Central memory CD4-positive, alpha-beta T cell (primary cell): ENCODE data around the gene MTCL1.

Experiments
- DNase-seq: peaks from one replicate; pipeline ENCODE4 v3.0.0; 2022
- total RNA-seq, 3 experiments: gene quantifications; one replicate each; lab custom pipeline; 2026; lab: John Stamatoyannopoulos, UW

MTCL1 gene
- total RNA-seq = 0 to 0.67 (median 0.11) reads per million in 3 experiments

- DNase-seq = no peak
Measured at GRCh38 chr18:8705238-8705960, at the start of gene MTCL1. Gene MTCL1 (plus strand): TSS chr18:8705556. CDS start chr18:8705661, 105 bp downstream.

GRCh38 chr18:8656232-8656631, 49.1 kb upstream of the MTCL1 start:
- DNase-seq = no peak

- DNase-seq = no peak
Measured at GRCh38 chr18:8657050-8657820, 48.1 kb upstream of the MTCL1 start.

- no peak for DNase-seq
Measured at GRCh38 chr18:8657873-8658470, 47.4 kb upstream of the MTCL1 start.

- no peak for DNase-seq
Measured at GRCh38 chr18:8658858-8659485, 46.4 kb upstream of the MTCL1 start.

GRCh38 chr18:8659609-8660242, 45.6 kb upstream of the MTCL1 start:
- no peak for DNase-seq

- DNase-seq = no peak
Measured at GRCh38 chr18:8660316-8660715, 45.0 kb upstream of the MTCL1 start.

GRCh38 chr18:8661754-8662559, 43.4 kb upstream of the MTCL1 start:
- no peak for DNase-seq

- no peak for DNase-seq
Measured at GRCh38 chr18:8662560-8663255, 42.6 kb upstream of the MTCL1 start.

GRCh38 chr18:8667846-8668245, 37.5 kb upstream of the MTCL1 start:
- no peak for DNase-seq

GRCh38 chr18:8668381-8668780, 37.0 kb upstream of the MTCL1 start:
- DNase-seq = no peak

- DNase-seq = no peak
Measured at GRCh38 chr18:8669571-8669970, 35.8 kb upstream of the MTCL1 start.

GRCh38 chr18:8673256-8674209, 31.8 kb upstream of the MTCL1 start:
- DNase-seq = no peak

- DNase-seq = no peak
Measured at GRCh38 chr18:8675057-8675456, 30.3 kb upstream of the MTCL1 start.

GRCh38 chr18:8681196-8681595, 24.2 kb upstream of the MTCL1 start:
- DNase-seq = no peak

- no peak for DNase-seq
Measured at GRCh38 chr18:8684577-8684976, 20.8 kb upstream of the MTCL1 start.

GRCh38 chr18:8685141-8685913, 20.0 kb upstream of the MTCL1 start:
- no peak for DNase-seq

GRCh38 chr18:8685914-8686216, 19.5 kb upstream of the MTCL1 start:
- DNase-seq = no peak

GRCh38 chr18:8686611-8687010, 18.7 kb upstream of the MTCL1 start:
- DNase-seq = no peak
